NCI-H146 (cell line): ENCODE measurements around the gene CTXN1.
"Not testable (repeated sequence)": the region's sequence is repeated elsewhere in the genome, so short reads cannot be mapped to it uniquely, and the experiment has no call there.

Experiments used
- DNase-seq: peaks from one replicate; lab custom pipeline; 2025; lab: John Stamatoyannopoulos, UW

The CTXN1 gene

GRCh38 chr19:7926021-7926726 is at the start of gene CTXN1:
TSS of gene CTXN1 (minus strand) at chr19:7926135. CDS start at chr19:7925538, 597 bp downstream.
- DNase-seq: peak; percentile 55

- no peak for DNase-seq
Measured at GRCh38 chr19:7975037-7975436, 49.1 kb upstream of the CTXN1 start.

GRCh38 chr19:7973883-7974282 is 47.9 kb upstream of the CTXN1 start:
- DNase-seq: no peak

- DNase-seq: no peak
Measured at GRCh38 chr19:7971553-7972520, 45.9 kb upstream of the CTXN1 start.

- peak; percentile 6 for DNase-seq
Measured at GRCh38 chr19:7970716-7971448, 44.9 kb upstream of the CTXN1 start.

- DNase-seq: no peak
Measured at GRCh38 chr19:7969555-7969939, 43.6 kb upstream of the CTXN1 start.

GRCh38 chr19:7968796-7969554 is 43.0 kb upstream of the CTXN1 start:
- no peak for DNase-seq

GRCh38 chr19:7968008-7968795 is 42.3 kb upstream of the CTXN1 start:
- no peak for DNase-seq

GRCh38 chr19:7965921-7966665 is 40.2 kb upstream of the CTXN1 start:
- no peak for DNase-seq

- no peak for DNase-seq
Measured at GRCh38 chr19:7965259-7965841, 39.4 kb upstream of the CTXN1 start.

- no peak for DNase-seq
Measured at GRCh38 chr19:7963566-7963965, 37.6 kb upstream of the CTXN1 start.

GRCh38 chr19:7962644-7963268 is 36.8 kb upstream of the CTXN1 start:
- DNase-seq: no peak

GRCh38 chr19:7961920-7962626 is 36.1 kb upstream of the CTXN1 start:
- DNase-seq: no peak

- not testable (repeated sequence) for DNase-seq
Measured at GRCh38 chr19:7961082-7961481, 35.1 kb upstream of the CTXN1 start.

- DNase-seq: no peak
Measured at GRCh38 chr19:7959211-7959610, 33.3 kb upstream of the CTXN1 start.

- no peak for DNase-seq
Measured at GRCh38 chr19:7955696-7956095, 29.8 kb upstream of the CTXN1 start.

- no peak for DNase-seq
Measured at GRCh38 chr19:7953576-7953975, 27.6 kb upstream of the CTXN1 start.

GRCh38 chr19:7953060-7953459 is 27.1 kb upstream of the CTXN1 start:
- DNase-seq: no peak

- no peak for DNase-seq
Measured at GRCh38 chr19:7947939-7948338, 22.0 kb upstream of the CTXN1 start.
